CD14-positive monocyte (primary cell): ENCODE data around the gene SIGLEC12. TPM values are rescaled to one million over a fixed set of nuclear protein-coding genes. Genes with fewer than 3 reads are reported as not detected.

ENCODE experiments used
- DNase-seq, 3 donors: peaks; one replicate each; pipeline ENCODE4 v3.0.0-alpha.2; 2011 to 2022
- H2AFZ ChIP-seq: 2 replicates; pipeline ENCODE4 v1.6.0; 2012; ENCODE audit warnings: mild to moderate bottlenecking, low read depth, low read length, inconsistent platforms; ENCODE audit not compliant: insufficient read depth, poor library complexity, severe bottlenecking
- H3K27ac ChIP-seq, 2 donors: 1 replicate in 1 of 2; 2 replicates in 1 of 2; pipeline ENCODE4 v1.5.1; 2012 to 2013; ENCODE audit warnings: low read length in 2 of 2, control low read depth in 1 of 2, inconsistent platforms in 1 of 2, low read depth in 1 of 2, mild to moderate bottlenecking in 1 of 2
- H3K27me3 ChIP-seq, 2 donors: one replicate each; pipeline versions ENCODE4 v1.6.0 to v1.6.1; 2011 to 2013; ENCODE audit warnings: low read length in 2 of 2; ENCODE audit not compliant: control insufficient read depth in 2 of 2, insufficient read depth in 2 of 2
- H3K36me3 ChIP-seq, 2 donors: replicated peaks in 1 of 2; 1 replicate in 1 of 2; 2 replicates in 1 of 2; pipeline versions ENCODE4 v1.5.1 to v1.6.1; 2012 to 2013; ENCODE audit warnings: low read length in 2 of 2, control low read depth in 1 of 2, inconsistent platforms in 1 of 2, mild to moderate bottlenecking in 1 of 2; ENCODE audit not compliant: insufficient read depth in 2 of 2, control insufficient read depth in 1 of 2
- H3K4me1 ChIP-seq, 2 donors: 1 replicate in 1 of 2; 2 replicates in 1 of 2; pipeline versions ENCODE4 v1.5.1 to v1.6.1; 2012 to 2013; ENCODE audit warnings: low read length in 2 of 2, control low read depth in 1 of 2, inconsistent platforms in 1 of 2, mild to moderate bottlenecking in 1 of 2, moderate library complexity in 1 of 2; ENCODE audit not compliant: insufficient read depth in 2 of 2, control insufficient read depth in 1 of 2
- H3K4me2 ChIP-seq: replicated peaks from 2 replicates; pipeline ENCODE3; 2012; ENCODE audit warnings: low read length, moderate library complexity, mild to moderate bottlenecking; ENCODE audit not compliant: poor library complexity, severe bottlenecking; ENCODE audit errors: extremely low read depth
- H3K4me3 ChIP-seq, 3 experiments: fragments of 200-600 bp in 1 of 3; sonication (generic) in 1 of 3; replicated peaks in 1 of 3; 1 replicate in 2 of 3; 2 replicates in 1 of 3; pipeline ENCODE4 v1.5.1; 2011 to 2013; ENCODE audit warnings: low read length in 3 of 3, mild to moderate bottlenecking in 3 of 3, control low read depth in 2 of 3, low read depth in 2 of 3, inconsistent platforms in 1 of 3, moderate library complexity in 1 of 3
- H3K79me2 ChIP-seq: 2 replicates; pipeline ENCODE4 v1.6.0; 2012; ENCODE audit warnings: mild to moderate bottlenecking, control low read depth, inconsistent platforms, low read length, moderate library complexity; ENCODE audit not compliant: insufficient read depth
- H3K9ac ChIP-seq: 2 replicates; pipeline ENCODE4 v1.6.0; 2017; ENCODE audit warnings: low read length, mild to moderate bottlenecking; ENCODE audit not compliant: insufficient read depth, poor library complexity, severe bottlenecking
- H3K9me3 ChIP-seq, 2 donors: replicated peaks in 1 of 2; 1 replicate in 1 of 2; 2 replicates in 1 of 2; pipeline versions ENCODE4 v1.5.1 to v1.6.1; 2012 to 2013; ENCODE audit warnings: low read length in 2 of 2, control low read depth in 1 of 2; ENCODE audit not compliant: control insufficient read depth in 1 of 2, insufficient read depth in 1 of 2
- H4K20me1 ChIP-seq: 2 replicates; pipeline ENCODE4 v1.6.0; 2012; ENCODE audit warnings: mild to moderate bottlenecking, low read length, control low read depth, moderate library complexity; ENCODE audit not compliant: insufficient read depth
- H3K27ac Mint-ChIP-seq, 7 donors: one replicate each; pipeline ENCODE4 v1.8.0; 2020; ENCODE audit warnings: mild to moderate bottlenecking in 7 of 7, mixed read lengths in 7 of 7, moderate library complexity in 6 of 7, inconsistent platforms in 2 of 7
- H3K27me3 Mint-ChIP-seq, 3 donors: one replicate each; pipeline ENCODE4 v1.8.0; 2021 to 2022; ENCODE audit warnings: low read depth in 3 of 3, mild to moderate bottlenecking in 3 of 3, mixed read lengths in 3 of 3, moderate library complexity in 3 of 3, inconsistent platforms in 1 of 3
- H3K36me3 Mint-ChIP-seq, 2 donors: one replicate each; pipeline ENCODE4 v1.8.0; 2020; ENCODE audit warnings: mixed read lengths in 2 of 2, inconsistent platforms in 1 of 2, mild to moderate bottlenecking in 1 of 2
- H3K4me1 Mint-ChIP-seq: one replicate; pipeline ENCODE4 v1.8.0; 2020; ENCODE audit warnings: mild to moderate bottlenecking, mixed read lengths
- H3K4me3 Mint-ChIP-seq, 2 donors: one replicate each; pipeline ENCODE4 v1.8.0; 2020; ENCODE audit warnings: mild to moderate bottlenecking in 2 of 2, mixed read lengths in 2 of 2, moderate library complexity in 1 of 2
- H3K9me3 Mint-ChIP-seq, 7 donors: one replicate each; pipeline ENCODE4 v1.8.0; 2020 to 2022; ENCODE audit warnings: mixed read lengths in 7 of 7, mild to moderate bottlenecking in 6 of 7, moderate library complexity in 6 of 7, inconsistent platforms in 2 of 7
- CTCF ChIP-seq: fragments of 200-600 bp; IDR thresholded peaks from one replicate; pipeline ENCODE4 v1.8.0; 2022; ENCODE audit warnings: antibody characterized with exemption, mild to moderate bottlenecking
- WGBS: methylation state at CpG from one replicate; pipeline ENCODE4 v1.1.5; 2013; ENCODE audit warnings: missing lambda C conversion rate; ENCODE audit not compliant: insufficient coverage; 5-methylcytosine and 5-hydroxymethylcytosine counted together
- intact Hi-C, 2 donors: fragments of 100-400 bp; cut with micrococcal nuclease; formaldehyde crosslinking; loops; one replicate each; pipeline versions ENCODE4 v1.15.0 to v1.15.1; 2023
- polyA plus RNA-seq, 3 donors: library from polyadenylated mRNA; depleted of rRNA in 1 of 3; unstranded in 2 of 3; stranded (reverse) in 1 of 3; fragments of 300-500 nt in 2 of 3; fragments of >200 nt in 1 of 3; fragmentation: Illumina TruSeq in 2 of 3; gene quantifications; 1 replicate in 2 of 3; 2 replicates in 1 of 3; pipeline ENCODE4 v1.2.3, GENCODE V29; 2012 to 2021

Gene SIGLEC12
- polyA plus RNA-seq, 3 donors, result 0.24 to 1.8 (median 1.3) TPM

GRCh38 chr19:51460164-51460992 is 41.2 kb downstream of the SIGLEC12 start:
- H3K36me3 ChIP-seq, result no peaks in the 10 kb centered on the region
- peak overlapping the region; percentile 55 for H3K4me2 ChIP-seq
- intact Hi-C loops, result loop anchor here in 1 of 2 donors (10.0 kb wide), 1 partner anchor 374 kb away; no protein-coding TSS in a partner anchor
- WGBS, result 56% methylated on average over 9 of the region's 13 CpGs
- H3K27me3 ChIP-seq, result no peaks in the 10 kb centered on the region
- H3K79me2 ChIP-seq, result no peaks in the 10 kb centered on the region
- H3K9me3 ChIP-seq, result no peaks in the 10 kb centered on the region
- Mint-ChIP-seq H3K36me3 (peaks cover 0 to 4% of the 10 kb centered on the region in 2 donors), H3K4me1 (peaks cover 47% of the 10 kb centered on the region), H3K9me3 (peaks cover 0 to 2% (median 0%) of the 10 kb centered on the region in 7 donors), H3K4me3 (peak overlapping the region; percentile 75 to 86), H3K27me3 (peaks cover 2 to 25% (median 13%) of the 10 kb centered on the region in 3 donors), H3K27ac (peak overlapping the region in 6 of 7 donors; percentile 74 to 91 (median 84))
- H3K4me1 ChIP-seq, result peaks cover 35 to 43% of the 10 kb centered on the region in 2 donors
- H3K27ac ChIP-seq, result peak overlapping the region in 1 of 2 donors; percentile 76
- peak overlapping the region; percentile 13 to 62 (median 15) for H3K4me3 ChIP-seq
- peak overlapping the region; percentile 43 for H3K9ac ChIP-seq
- peak overlapping the region; percentile 67 for H2AFZ ChIP-seq
- peak; percentile 48 to 67 (median 62) for DNase-seq
- TF ChIP-seq CTCF, result no peak
- no peaks in the 10 kb centered on the region for H4K20me1 ChIP-seq

GRCh38 chr19:51458899-51459505 is 42.6 kb downstream of the SIGLEC12 start:
- no peak overlapping the region for H3K27ac Mint-ChIP-seq
- H3K27ac ChIP-seq, result no peak overlapping the region
- no peak overlapping the region for H3K4me2 ChIP-seq
- peaks cover 3 to 11% (median 8%) of the 10 kb centered on the region in 3 donors for H3K27me3 Mint-ChIP-seq
- H3K4me3 Mint-ChIP-seq, result no peak overlapping the region
- intact Hi-C loops, result no loop called here
- H3K27me3 ChIP-seq, result no peaks in the 10 kb centered on the region
- H3K9me3 Mint-ChIP-seq, result peaks cover 0 to 2% (median 0%) of the 10 kb centered on the region in 7 donors
- H2AFZ ChIP-seq, result no peak overlapping the region
- H3K9me3 ChIP-seq, result no peaks in the 10 kb centered on the region
- no peaks in the 10 kb centered on the region for H3K36me3 ChIP-seq
- TF ChIP-seq CTCF, result no peak
- H3K4me1 ChIP-seq, result peaks cover 35 to 43% of the 10 kb centered on the region in 2 donors
- DNase-seq, result no peak
- no peak overlapping the region for H3K9ac ChIP-seq
- H4K20me1 ChIP-seq, result no peaks in the 10 kb centered on the region
- H3K4me3 ChIP-seq, result no peak overlapping the region
- H3K79me2 ChIP-seq, result no peaks in the 10 kb centered on the region
- 80% methylated on average over 10 of the region's 14 CpGs for WGBS
- H3K4me1 Mint-ChIP-seq, result peaks cover 43% of the 10 kb centered on the region
- H3K36me3 Mint-ChIP-seq, result no peaks in the 10 kb centered on the region
